GM10266 (cell line): ENCODE data around the gene GYPC.

Experiments
- DNase-seq: peaks from one replicate; pipeline ENCODE4 v3.0.0; 2012; ENCODE audit errors: extremely low spot score
- CTCF ChIP-seq: IDR thresholded peaks from 2 replicates; pipeline ENCODE4 v1.5.1; 2012; ENCODE audit warnings: mild to moderate bottlenecking, low read depth; ENCODE audit not compliant: control insufficient read depth, insufficient read depth; ENCODE audit errors: missing control alignments

The GYPC gene

GRCh38 chr2:126717928-126718327, 62.0 kb downstream of the GYPC start:
- no peak for TF ChIP-seq CTCF

GRCh38 chr2:126719191-126719832, 63.4 kb downstream of the GYPC start:
- TF ChIP-seq CTCF = no peak
- DNase-seq = no peak

More at GRCh38 chr2:126717928-126718327, 62.0 kb downstream of the GYPC start:
- no peak for DNase-seq

GRCh38 chr2:126719833-126720351, 63.9 kb downstream of the GYPC start:
- no peak for TF ChIP-seq CTCF
- DNase-seq = no peak

- DNase-seq = no peak
Observed at GRCh38 chr2:126720638-126721037, 64.7 kb downstream of the GYPC start.

GRCh38 chr2:126722081-126722480, 66.1 kb downstream of the GYPC start:
- DNase-seq = no peak
- no peak for TF ChIP-seq CTCF

More at GRCh38 chr2:126720638-126721037, 64.7 kb downstream of the GYPC start:
- no peak for TF ChIP-seq CTCF

GRCh38 chr2:126722546-126722945, 66.6 kb downstream of the GYPC start:
- DNase-seq = no peak
- no peak for TF ChIP-seq CTCF

- no peak for DNase-seq
- no peak for TF ChIP-seq CTCF
Observed at GRCh38 chr2:126723281-126723815, 67.4 kb downstream of the GYPC start.
